HUDEP-2 (cell line): ENCODE results near the gene SLC25A11.

ENCODE experiments used
- DNase-seq, 76 experiments: peaks; one replicate each; lab custom pipeline; 2025; ENCODE audit not compliant: unreplicated experiment in 76 of 76; lab: John Stamatoyannopoulos, UW

SLC25A11 gene

DNA sequence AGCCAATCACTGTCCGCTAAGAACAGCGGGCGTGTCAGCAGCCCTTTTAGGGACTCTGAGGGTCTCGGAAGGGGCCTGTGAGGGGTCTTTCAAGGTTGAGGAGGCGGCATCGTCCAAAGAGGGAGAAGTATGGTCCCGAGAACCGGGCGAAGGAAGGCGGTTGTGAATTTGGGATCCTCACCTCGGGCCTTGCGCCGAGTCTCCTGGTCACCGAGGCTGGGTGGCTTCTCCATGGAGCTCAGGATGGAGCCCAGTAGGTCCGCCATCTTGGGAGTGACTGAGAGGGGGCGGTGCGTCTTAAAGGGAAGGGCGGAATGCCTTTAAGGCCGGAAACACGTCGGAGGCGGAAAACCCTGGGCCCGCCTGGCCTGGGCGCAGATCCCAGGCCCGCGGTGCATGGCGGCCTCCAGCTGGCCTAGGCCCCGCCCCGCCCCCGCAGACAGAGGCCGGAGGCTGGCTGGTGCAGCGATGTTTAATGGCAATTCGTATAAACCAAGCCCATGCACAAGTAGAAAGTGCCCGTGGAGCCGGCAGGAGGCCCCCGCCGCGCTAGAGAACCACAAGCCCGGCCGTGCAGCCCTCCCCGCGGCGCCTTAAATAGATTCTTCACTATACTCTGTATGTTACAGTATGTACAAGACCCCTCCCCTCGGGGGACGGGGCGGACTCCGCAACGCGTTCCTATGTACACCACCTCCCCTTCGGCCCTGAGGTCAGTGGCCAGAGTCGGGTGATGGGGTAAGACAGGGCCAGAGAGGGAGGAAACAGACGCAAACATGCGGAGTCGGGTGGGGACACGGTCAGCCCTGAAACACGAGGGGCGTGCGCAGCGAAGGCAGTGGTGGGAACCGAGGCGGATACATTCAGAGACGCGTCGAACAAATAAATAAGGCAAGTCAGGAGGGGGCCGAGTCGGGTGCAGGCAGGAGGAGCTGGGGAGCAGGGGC, 28.0 kb upstream of the SLC25A11 start, which contains the start of gene SPAG7:
Gene SPAG7, minus strand, starts transcription at position 279 of the 947 bp plus-strand sequence. Its CDS starts 13 bp downstream, at position 266.
- DNase-seq: peak in 75 of 76 experiments; percentile 52 to 98 (median 89)

DNA sequence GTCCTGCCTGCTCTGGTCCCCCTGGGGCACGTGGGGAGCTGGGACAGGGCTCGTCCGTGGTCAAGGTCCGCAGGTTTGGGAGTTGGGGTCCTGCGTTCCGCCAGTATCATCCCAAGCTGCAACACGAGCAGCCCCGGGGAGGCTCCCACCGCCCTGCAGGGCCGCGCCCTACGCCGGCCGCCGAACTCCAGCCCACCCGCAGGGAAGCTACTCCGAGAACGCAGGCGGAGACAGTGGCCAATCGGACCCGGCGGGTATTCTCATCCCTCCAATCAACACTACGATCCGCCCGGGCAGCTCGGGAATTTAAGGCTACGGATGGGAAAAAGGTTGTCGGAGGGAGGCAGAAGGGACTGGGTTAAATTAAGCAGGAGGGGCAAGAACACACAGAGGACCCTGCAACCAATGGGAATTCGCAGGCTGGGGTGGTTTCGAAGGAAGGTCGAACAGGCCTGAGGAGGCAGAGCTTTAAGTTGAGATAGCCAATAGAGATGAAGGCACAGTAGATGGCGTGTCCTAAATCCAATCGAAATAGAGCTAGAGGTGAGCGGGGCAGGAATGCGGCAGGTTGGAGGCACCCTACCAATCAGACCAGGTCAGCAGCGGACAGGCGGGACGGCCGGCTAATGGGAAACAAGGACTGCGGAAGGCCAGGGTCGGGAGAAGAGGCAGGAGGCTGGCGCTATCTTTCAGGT, 27.1 kb upstream of the SLC25A11 start:
- peak in 75 of 76 experiments; percentile 74 to 99 (median 97) for DNase-seq

DNA sequence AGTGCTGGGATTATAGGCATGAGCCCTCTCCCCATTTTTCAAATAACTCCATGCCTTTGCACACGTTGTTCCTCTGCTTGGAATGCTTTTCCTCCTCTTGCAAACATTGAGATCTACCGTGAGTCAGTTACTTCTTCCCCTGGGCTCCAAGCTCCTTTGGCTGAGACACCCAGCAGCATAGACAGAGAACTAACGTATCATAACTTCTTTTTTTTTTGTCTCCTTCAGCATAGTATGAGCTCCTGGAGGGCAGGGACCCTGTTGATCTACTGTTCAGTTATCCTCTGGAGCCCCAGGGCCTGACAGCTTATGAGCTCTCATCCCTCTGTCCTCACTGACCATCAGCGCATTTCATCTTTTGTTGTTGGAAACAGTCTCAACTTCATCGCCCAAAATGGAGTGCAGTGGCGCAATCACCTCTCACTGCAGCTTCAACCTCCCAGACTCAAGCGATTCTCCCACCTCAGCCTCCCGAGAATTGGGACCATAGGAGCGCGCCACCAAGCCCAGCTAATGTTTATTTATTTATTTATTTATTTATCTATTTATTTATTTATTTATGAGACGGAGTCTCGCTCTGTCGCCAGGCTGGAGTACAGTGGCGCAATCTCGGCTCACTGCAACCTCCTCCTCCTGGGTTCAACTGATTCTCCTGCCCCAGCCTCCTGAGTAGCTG, 25.6 kb upstream of the SLC25A11 start:
- no peak for DNase-seq

DNA sequence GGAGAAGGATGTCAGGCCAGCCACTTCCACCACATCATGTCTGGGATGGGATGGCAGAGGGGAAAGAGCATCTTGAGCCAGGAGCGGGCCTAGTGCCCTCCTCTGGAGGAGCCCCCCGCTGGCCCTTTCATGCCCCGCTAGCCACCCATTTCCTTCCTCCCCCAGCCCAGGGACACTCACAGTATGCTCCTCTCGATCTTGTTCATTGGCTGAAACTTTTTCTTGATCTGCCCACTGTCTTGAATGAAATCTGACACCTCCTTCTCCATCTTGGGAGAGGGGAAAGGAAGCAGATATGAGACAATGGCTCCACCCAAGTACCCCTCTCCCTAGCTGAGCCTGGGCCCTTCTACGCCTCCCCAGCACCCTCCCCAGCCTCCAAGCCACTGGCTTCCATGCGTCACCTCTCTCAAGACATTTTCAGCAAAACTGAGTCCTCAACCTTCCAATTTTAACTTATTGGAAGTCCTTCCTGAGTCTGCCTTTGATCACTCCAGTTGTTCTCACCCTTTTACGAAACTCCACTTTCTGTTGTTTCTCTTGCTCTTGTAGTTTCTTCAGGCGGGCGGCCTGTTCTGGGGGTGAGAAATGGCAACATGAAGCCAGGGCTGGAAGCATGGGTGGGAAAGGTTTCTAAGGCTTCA, 20.6 kb upstream of the SLC25A11 start:
- no peak for DNase-seq

DNA sequence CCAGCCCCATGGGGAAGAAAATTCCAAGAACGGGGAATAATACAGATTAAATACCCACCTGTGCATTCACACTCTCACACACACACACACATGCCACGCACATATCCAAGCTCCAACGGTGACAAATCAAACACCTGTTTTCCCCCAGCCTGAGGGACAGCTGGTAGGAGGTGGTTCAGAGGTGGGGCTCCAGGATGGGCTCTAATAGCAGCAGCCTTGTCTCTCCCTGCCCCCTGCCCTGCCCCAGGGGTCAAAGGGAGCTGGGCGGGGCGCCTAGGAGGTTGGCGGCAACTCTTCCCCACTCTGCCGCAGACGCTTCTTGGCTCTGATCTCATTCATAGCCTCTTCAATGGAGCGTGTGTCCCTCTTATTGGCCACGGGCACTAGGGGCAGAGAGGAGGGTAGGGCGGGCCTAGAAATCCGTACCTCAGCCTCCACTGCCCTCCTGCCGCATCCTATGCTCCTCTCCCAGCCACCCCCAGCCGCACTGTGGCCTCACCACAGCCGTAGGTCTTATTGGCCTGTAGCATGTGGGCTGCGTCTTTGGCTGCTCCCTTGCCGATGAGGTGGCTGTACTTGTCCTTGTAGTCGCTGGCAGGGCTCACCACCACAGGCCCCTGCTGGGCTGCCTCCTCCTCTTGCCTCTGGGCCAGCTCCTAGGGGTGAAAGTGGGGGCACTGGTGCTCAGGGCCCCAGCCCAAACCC, 19.6 kb upstream of the SLC25A11 start:
- DNase-seq: no peak

DNA sequence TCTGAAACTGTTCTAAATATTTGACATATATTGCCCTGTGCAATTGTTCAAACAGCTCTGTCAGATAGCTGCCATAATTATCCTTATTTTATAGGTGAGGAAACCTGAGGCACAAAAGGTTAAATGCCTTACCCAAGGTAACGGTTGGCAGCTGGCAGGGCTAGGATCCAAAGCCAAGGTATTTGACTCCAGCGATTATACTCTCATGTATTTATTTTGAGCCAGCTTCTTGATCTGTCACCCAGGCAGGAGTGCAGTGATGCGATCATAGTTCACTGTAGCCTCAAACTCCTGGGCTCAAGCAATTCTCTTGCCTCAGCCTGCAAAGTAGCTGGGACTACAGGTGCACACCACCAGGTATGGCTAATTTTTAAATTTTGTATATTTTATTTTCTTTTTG, 18.3 kb upstream of the SLC25A11 start:
- no peak for DNase-seq

DNA sequence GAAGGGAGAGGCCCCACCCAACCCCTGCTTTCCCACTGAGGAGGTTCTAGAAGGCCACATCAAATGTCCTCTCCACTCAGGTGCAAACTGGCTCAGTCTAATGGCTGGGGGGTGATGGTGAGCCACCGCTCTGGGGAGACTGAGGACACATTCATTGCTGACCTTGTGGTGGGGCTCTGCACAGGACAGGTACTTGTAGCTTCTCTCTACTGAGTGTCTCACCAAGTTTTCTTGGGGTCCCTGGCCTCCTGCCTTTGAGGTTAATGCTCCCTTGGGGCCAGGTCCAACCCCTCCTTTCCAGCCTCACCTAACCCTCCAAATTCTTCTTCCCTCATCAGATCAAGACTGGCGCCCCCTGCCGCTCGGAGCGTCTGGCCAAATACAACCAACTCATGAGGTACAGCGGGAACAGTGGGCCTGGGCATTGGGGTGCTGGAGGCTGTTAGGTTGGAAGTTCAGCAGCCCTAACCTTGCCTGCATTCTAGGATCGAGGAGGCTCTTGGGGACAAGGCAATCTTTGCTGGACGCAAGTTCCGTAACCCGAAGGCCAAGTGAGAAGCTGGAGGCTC, 16.7 kb upstream of the SLC25A11 start:
- peak in 47 of 76 experiments; percentile 11 to 70 (median 35) for DNase-seq

DNA sequence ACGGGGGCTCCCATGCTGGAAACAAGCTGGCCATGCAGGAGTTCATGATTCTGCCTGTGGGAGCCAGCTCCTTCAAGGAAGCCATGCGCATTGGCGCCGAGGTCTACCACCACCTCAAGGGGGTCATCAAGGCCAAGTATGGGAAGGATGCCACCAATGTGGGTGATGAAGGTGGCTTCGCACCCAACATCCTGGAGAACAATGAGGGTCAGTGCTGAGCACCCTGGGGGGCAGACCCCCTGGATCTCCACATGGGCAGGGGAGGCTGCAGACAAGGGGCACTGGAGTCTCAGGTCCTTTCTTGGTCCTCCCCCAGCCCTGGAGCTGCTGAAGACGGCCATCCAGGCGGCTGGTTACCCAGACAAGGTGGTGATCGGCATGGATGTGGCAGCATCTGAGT, 15.2 kb upstream of the SLC25A11 start:
- no peak for DNase-seq

DNA sequence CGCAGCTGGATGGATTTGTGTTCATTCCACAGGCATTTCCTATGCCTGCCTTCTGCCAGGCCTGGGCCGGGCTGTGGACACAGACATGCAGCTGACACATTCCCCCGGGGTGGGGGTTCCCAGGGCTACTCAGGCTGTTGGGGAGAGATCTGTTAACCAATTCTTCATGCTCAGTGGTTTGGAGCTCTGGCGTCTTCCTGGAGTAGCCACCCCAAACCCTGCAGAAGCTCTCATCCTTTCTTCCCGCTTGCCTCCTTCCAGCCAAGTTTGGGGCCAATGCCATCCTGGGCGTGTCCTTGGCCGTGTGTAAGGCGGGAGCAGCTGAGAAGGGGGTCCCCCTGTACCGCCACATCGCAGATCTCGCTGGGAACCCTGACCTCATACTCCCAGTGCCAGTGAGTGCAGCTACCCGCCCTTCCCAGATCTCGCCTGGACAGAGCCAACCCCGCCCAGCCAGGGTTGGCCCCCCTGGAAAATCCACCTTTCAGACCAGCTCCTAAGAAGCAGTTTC, 13.7 kb upstream of the SLC25A11 start:
- no peak for DNase-seq

DNA sequence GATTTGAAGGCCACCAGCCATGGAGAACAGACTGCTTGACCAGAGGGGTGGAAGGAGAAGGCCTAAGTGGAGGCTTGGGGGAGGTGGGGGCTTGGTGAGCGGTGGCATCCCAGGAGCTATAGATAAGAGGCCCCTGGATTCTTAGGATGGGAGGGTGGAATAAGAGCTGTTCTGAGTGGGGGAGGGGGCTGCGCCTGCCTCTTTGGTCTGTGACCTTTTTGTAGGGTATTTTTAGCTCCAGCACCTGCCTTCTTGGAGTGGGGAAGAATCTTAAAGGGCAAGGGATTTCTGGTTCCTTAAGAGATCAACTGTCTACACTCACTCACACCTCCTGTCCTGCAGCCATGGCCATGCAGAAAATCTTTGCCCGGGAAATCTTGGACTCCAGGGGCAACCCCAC, 11.6 kb upstream of the SLC25A11 start:
- DNase-seq: no peak

DNA sequence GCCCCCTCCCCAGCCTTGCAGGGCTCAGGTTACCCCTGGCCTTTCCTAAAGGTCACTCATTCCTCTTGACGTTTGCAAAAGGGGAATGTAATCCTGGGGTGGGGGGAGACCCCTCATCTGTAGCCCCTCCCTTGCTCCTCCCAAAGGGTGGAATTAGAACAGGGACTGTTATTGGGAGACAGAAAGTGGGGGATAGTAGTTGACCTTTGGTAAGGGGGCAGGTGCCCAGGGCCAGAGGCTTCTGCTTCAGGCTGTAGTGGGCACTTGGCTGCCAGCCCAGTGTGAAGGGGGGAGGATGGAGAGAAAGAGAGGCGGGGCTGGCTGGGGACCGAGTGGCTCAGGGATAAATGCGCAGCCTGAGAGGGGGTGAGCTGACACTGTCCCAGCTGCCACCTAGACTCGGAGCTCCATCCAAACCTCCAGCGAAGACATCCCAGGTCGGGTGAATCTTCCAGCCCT, 10.9 kb upstream of the SLC25A11 start, which contains the start of gene ENO3:
Gene ENO3, plus strand, starts transcription at position 374 of the 459 bp plus-strand sequence. CDS start 711 bp downstream, outside the sequence.
- peak in 42 of 76 experiments; percentile 7 to 66 (median 32) for DNase-seq

DNA sequence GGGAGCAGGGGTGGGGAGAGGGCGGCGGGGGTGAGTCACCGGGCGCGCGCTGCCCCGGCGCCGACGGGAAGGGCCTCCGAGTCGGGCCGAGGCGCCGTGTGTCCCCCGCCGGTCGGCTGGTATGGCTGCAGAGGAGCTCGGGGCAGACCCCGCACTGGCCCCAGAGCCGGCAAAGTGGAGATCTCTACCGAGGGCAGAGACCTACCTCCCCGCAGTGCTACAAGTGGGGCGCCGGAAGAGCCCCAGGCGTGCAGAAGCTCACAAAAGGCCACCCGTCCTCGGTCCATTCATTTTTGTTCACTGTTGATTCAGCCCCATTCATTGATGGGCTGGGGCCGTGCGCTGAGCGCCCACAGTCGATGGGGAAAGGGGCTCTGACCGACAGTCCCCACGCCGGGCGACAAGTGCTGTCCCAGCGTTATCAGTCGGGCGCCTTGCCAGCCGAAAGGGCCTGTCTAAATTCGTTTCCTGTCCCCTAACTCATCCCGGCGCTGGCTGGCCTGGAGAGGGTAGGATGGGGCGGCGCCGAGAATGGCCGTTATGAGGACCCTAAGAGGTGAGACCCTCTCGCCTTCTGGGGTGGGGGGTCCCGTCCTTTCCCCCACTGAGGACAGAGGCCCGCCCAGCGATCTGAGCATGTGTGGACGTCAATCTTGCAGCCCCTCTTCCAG, 10.4 kb upstream of the SLC25A11 start:
- DNase-seq: peak in 74 of 76 experiments; percentile 16 to 86 (median 66)

DNA sequence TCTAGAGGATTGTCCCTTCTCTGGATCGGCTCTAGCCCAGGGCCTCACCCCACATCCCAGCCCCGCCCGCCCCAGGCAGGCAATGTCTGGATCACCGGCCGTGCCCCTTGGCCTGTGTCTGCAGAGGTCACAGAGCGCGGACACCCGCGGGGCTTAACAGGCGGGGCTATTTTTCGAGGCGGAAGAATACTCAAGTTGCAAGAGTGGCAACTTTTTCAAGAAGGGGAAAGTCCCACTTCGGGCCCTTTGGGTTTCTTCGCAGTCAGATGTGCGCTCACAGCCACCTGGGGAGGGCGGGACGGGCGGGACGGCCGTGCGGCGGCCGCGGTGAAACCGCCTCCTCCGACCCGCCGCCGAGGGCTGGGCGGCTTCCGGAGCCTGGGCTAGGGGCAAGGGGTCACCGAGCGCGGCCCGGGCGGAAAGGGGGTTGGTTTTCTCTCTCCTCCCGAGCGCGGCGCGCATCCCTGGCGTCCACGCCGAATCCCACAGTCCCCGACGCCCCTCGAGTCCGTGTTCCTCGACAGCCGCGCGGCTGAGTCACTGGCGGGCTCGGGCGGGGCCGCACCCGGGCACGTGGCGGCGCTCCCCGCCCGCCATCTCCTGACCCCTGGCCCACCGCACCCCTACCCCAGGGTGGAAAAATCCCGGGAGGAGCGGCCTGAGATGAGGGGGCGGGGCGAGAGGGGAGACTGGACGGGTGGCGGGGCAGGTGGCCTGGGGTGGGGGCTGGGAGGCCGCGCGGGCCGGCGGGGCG, 9.7 kb upstream of the SLC25A11 start:
- peak in 69 of 76 experiments; percentile 13 to 82 (median 69) for DNase-seq

DNA sequence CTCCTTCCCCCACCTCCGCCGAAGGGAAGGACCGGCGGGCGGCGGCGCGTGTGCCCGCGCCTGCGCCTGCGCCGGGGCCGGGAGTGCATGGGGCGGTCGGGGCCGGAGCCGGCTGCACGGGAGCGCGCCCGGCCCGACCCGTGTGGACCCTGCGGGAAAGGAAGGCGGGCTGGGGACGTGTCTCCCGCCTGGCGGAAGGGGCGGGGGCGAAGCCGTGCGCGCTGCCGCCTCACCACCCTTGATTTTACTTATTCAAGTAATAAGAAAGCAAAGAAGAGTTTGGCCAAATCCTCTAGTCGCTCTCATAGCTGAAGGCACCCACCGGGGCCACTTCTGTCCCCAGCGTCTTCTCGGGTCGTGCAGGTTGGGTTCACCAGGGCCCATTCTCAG, 9.1 kb upstream of the SLC25A11 start:
- peak in 68 of 76 experiments; percentile 36 to 85 (median 62) for DNase-seq

DNA sequence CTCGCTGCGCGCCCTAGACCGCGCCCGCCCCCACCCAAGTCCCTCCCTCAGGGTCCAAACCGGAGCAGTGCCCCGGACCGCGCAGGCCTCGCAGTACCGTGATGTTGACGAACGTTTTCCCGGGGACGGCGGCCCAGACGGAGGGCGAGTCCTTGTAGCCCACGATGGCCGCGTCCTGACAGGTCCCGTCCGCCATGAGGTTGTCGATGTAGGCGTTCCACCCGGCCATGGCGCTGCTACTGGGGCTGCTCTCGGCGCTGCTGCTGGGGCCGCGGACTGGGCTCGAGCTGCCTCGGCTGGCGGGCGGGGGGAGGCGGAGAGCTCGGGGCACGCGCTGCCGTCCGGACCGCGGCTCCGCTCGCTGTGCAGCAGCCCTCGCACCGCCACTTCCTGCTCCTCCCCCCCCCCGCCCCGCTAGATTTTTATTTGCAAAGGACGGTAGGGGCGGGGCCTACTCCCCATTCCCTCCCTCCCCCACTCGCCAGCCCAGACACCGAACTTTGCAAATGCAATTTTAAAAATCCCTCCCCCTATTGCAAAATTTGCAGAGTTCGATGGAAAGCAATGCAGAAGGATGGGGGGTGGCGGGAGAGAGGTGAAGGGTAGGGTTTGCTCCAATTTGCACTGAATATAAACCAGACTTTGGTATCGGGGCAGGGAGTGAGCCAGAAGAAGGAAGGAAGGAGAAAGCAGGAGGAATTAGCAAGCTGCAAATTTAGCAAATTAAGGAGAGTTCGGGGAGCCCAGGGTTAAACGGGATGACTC, 8.5 kb upstream of the SLC25A11 start, which contains the start of gene PFN1:
Gene PFN1, minus strand, starts transcription at position 365 of the 765 bp plus-strand sequence. Its CDS starts 136 bp downstream, at position 229.
- peak in 74 of 76 experiments; percentile 49 to 93 (median 83) for DNase-seq

DNA sequence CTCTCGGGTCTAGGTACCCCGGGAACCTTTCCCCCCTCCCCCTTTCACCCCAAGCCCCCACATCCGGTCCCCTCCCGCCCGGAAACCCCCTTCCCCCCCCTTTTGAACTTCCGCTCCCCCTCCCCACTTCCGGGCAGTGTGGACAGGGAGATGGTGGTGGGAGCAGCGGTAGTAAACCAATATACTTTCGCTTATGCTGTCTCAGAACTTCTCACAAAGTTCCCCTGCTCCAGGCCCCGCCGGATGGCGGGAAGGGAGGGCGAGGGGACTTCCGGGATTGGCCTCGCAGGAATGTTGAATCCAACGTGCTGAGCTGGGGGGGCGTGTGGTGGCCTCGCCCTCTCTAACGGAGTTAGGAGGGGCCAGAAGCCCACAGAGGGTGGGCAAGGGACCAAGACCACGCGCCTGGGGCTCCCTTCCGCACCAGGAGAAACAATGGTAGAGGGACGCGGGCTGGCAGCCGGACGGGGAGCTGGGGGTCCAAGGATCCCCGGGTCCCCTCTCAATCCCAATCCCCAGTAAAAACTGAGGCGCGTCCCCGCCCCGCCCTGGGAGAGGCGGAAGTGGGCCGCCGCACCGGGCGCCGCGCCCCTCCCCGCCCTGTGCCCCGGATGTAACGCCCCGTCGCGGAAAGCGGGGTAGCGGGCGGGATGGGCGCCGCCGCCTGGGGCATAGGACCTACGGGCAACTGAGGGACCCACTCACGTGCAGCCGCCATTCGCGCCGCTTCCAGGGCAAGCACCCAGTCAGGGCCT, 7.7 kb upstream of the SLC25A11 start:
- DNase-seq: peak in 34 of 76 experiments; percentile 7 to 48 (median 28)
